ENCODE results near the gene GRID2.

Gene GRID2

GRCh38 chr4:93777081-93777460, 1473.3 kb downstream of the GRID2 start:
- no peak for DNase-seq (ENCODE audit: low read depth in 2 of 2, low spot score in 1 of 2)

GRCh38 chr4:93779228-93779627, 1475.5 kb downstream of the GRID2 start:
- no peak for DNase-seq (ENCODE audit: low read depth in 2 of 2, low spot score in 1 of 2)

- no peak for DNase-seq (ENCODE audit: low read depth in 2 of 2, low spot score in 1 of 2)
These were observed 1476.3 kb downstream of the GRID2 start for GRCh38 chr4:93780080-93780479.

- DNase-seq (ENCODE audit: low read depth in 2 of 2, low spot score in 1 of 2) = no peak
These were observed 1477.4 kb downstream of the GRID2 start for GRCh38 chr4:93781198-93781597.

- DNase-seq (ENCODE audit: low read depth in 2 of 2, low spot score in 1 of 2) = no peak
These were observed 1482.4 kb downstream of the GRID2 start for GRCh38 chr4:93786149-93786548.

- DNase-seq (ENCODE audit: low read depth in 2 of 2, low spot score in 1 of 2) = no peak
These were observed 1484.9 kb downstream of the GRID2 start for GRCh38 chr4:93788712-93789111.

GRCh38 chr4:93791570-93792195, 1487.9 kb downstream of the GRID2 start:
- DNase-seq (ENCODE audit: low read depth in 2 of 2, low spot score in 1 of 2) = no peak

GRCh38 chr4:93802045-93802444, 1498.3 kb downstream of the GRID2 start:
- DNase-seq (ENCODE audit: low read depth in 2 of 2, low spot score in 1 of 2) = no peak

GRCh38 chr4:93809773-93810172, 1506.0 kb downstream of the GRID2 start:
- DNase-seq (ENCODE audit: low read depth in 2 of 2, low spot score in 1 of 2) = no peak

- DNase-seq (ENCODE audit: low read depth in 2 of 2, low spot score in 1 of 2) = no peak
These were observed 1506.7 kb downstream of the GRID2 start for GRCh38 chr4:93810340-93810992.

GRCh38 chr4:93813092-93813491, 1509.3 kb downstream of the GRID2 start:
- DNase-seq (ENCODE audit: low read depth in 2 of 2, low spot score in 1 of 2) = no peak

- no peak for DNase-seq (ENCODE audit: low read depth in 2 of 2, low spot score in 1 of 2)
These were observed 1510.4 kb downstream of the GRID2 start for GRCh38 chr4:93814141-93814540.

GRCh38 chr4:93814722-93815121, 1511.0 kb downstream of the GRID2 start:
- no peak for DNase-seq (ENCODE audit: low read depth in 2 of 2, low spot score in 1 of 2)
